GM12892 (cell line): ENCODE data around the gene C3orf70.

Experiments used
- POLR2A ChIP-seq: IDR thresholded peaks from 2 replicates; pipeline ENCODE4 v1.6.1; 2011; ENCODE audit warnings: low read depth, low read length, control low read depth
- POLR2AphosphoS5 ChIP-seq: IDR thresholded peaks from 2 replicates; pipeline ENCODE4 v1.6.1; 2011; ENCODE audit warnings: low read depth, low read length, control low read depth

DNA sequence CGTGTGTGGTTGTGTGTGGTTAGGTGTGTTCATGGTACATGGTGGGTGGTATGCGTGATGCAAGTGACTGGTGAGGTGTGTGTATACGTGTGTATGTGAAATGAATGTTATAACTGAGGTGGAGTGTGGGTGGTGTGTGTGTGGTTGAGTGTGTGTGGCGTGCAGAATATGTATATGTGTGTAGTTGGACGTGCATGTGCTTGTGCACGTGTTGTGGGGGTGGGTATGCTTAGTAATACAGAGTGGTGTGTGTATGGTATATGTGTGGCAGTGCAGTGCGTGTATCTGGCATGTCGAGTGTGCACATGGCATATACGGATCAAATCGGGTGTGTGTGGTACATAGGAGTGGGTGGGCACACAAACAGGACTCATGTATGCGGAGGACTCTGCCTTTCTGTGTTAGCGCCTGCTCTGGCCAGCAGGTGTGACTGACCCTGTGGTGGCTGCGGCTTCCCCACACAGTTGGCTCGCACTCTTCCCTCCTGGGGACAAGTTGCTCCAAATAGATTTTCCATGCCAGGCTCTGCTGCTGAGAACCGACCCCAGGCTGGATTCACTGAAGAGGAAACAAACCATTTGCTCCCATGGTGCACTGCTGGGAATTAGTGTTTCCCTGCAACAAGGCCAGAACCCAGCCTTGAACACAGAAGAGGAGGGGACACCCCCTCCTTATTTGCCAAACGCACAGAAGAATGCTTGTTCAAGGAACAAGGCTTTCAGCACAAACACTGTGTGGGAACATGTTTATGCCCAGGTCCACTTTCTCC is 1.2 kb upstream of the C3orf70 start:
- TF ChIP-seq POLR2AphosphoS5, result no peak
- TF ChIP-seq POLR2A, result no peak
